Mucosa of gallbladder (tissue), 1 donor: ENCODE measurements around the gene CREBRF. TPM values are rescaled to one million over a fixed set of nuclear protein-coding genes. Genes with fewer than 3 reads are reported as not detected.
"Not testable (repeated sequence)": the region's sequence is repeated elsewhere in the genome, so short reads cannot be mapped to it uniquely, and the experiment has no call there.

Experiments
- DNase-seq: peaks from one replicate; pipeline ENCODE4 v3.0.0-alpha.2; 2020; ENCODE audit warnings: low spot score
- total RNA-seq: library from RNA; stranded (reverse); gene quantifications from one replicate; pipeline ENCODE4 v1.2.1, GENCODE V29; 2021
- donor health status: DM: no; HTN: no; CAD: no.

Gene CREBRF
- total RNA-seq, 1 donor from 2014 or later: 34.6 TPM

DNA sequence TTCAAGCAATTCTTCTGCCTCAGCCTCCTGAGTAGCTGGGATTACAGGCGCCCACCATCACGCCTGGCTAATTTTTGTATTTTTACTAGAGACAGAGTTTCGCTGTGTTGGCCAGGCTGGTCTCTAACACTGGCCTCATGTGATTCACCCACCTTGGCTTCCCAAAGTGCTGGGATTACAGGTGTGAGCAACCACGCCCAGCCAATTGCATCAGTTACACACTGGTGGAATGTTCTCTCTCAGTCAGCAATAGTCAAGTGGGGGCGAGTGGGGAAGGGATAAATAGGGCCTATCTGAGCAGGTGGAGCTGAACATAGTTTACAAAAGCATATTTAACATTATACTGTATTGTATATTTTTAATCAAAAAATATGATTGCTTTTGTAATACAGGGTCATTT lies 98.5 kb downstream of the CREBRF start:
- not testable (repeated sequence) for DNase-seq

DNA sequence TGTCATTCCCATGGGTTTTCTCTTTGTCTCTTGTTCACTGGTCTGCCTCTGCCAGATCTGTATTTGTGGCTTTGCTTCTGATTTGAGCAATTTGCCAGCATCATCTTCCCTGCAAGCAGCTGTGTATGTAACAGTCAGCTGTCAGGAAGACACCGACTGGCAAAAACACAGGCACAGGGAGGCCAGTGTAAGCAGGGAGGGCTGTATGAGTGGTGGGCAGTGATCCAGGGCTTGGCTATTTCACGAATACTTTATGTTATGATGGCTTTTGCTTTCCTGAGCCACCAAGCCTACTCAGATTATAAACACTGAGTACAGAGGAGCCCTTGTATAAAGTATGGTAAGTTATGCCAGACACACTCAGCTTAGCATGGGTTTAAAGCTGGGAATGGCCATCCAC lies 99.8 kb downstream of the CREBRF start:
- DNase-seq: no peak

DNA sequence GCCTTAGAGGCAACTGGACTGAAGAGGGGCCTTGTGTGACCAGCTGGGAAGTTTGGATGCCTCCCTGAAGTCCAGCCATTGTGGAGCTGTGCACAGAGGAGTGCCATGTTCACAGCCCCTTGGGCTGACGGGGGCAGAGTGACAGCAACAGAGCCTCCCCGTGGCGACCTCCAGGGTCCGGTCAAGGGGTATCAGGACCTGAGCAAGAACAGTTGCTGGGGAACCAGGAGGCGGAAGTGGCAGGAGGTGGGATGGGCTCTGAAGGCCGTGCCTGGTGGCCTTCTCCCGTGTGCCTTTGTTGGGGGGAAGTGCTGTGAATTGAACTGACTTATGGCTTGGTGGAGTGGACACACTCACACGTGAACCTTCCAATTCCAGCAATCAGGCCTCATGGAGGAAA lies 102.2 kb downstream of the CREBRF start:
- DNase-seq: no peak

DNA sequence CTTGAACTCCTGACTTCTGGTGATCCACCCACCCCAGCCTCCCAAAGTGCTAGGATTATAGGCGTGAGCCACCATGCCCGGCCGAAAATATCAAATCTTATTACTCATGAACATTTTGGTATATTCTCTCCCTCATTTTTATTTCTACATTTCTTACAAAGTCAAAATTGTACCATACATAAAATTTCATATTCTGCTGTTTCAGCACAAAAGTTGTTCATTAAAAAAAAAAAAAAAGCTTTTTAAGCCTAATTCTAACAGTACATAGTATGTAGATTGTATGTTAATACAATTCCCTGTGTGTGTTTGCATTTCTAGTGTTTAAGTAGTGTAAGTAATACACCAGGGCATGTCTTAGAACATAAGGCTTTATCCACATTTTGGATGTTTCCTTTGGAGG lies 103.1 kb downstream of the CREBRF start:
- no peak for DNase-seq

DNA sequence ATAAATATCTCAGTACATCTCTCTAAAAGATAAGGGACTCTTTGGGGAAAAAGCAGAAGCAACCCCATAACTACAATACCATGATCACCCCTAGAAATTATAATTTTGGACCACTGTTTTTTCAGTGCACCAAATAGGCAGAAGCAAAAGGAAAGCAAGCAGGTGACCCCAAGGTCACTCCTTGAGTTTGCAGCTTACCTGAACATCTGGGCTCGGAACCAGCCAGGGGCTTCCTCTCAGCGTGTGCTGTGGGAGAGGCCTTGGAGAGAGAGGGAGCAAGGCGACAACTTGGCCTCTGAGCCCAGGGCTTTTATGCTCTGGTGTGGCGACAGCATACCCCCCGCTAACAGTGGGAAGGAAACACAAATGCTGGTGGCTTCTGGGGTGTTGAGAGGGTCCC lies 105.0 kb downstream of the CREBRF start:
- no peak for DNase-seq

DNA sequence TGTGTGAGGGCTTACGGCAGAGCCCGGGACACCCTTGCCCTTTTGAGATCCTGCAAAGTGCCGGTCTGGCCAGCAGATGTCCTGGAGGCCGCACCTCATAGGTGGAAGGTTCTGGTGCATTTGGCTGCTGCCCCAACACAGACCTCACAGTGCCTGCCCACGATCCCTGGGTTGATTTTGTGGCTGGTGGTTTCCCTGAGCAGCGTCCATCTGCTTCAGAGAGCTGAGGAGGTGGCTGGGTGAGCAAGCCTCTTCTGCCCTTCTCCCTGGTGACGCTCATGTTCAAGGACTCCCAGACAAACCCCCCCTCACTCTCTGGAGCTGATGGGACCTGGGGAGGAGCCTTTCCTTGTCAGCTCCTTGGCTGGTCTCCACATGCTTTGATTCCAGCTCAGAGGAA lies 107.1 kb downstream of the CREBRF start:
- no peak for DNase-seq

DNA sequence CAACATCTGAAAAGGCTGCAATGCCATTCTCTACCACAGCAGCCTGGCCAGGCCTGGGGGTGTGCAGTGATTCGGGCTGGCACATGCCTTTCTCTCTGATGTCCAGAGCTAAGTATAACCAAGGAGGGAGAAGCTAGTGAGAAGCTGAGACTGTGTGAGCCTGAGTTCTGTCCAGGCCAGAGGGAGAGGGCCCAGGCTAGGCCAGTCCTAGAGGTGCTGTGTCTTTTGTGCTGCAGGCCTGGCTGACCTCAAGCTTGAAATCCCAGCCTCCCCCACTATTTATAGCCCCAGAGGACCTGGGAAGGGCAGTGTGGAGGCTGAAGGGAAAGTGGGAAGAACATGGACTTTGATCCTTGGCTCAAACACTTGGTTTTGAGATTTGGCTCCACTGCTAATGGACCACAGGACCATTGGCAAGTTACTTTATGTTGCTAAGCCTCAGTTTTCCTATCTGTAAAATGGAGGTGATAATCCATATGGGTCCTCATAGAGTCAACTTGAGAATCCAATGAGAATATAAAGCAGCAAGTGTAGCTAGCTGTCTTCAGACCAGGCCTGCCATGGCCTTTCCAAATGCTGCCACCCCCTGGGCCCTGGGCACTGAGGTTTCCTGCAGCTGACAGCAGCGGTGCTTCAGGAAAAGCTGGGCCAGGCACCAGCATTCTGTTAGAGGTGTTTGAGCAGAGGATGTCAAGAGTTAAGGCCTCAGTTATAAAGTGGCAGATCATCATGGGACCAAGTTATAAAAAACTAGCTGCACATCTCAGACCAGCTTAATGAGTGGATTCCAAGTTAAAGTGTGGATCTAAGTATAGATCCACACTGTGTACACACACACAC lies 109.2 kb downstream of the CREBRF start:
- no peak for DNase-seq

DNA sequence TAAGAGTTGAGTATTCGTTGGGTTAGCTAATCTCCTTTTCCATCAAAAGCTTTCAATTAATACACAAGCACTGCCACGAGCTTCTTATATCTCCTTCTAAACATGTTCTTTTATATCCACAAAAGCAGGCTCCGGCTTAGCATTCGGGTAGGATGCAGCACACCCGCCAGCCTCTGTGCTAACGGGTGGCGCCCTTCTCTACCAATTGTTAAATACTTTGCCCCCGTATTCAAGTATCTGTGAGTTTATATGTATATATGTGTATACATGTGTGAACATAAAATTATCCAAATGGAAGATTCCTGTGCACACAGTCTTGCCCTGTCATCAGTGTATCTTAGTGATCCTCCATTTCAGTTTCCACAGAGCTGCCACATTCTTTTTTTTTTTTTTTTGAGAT lies 116.0 kb downstream of the CREBRF start:
- no peak for DNase-seq

DNA sequence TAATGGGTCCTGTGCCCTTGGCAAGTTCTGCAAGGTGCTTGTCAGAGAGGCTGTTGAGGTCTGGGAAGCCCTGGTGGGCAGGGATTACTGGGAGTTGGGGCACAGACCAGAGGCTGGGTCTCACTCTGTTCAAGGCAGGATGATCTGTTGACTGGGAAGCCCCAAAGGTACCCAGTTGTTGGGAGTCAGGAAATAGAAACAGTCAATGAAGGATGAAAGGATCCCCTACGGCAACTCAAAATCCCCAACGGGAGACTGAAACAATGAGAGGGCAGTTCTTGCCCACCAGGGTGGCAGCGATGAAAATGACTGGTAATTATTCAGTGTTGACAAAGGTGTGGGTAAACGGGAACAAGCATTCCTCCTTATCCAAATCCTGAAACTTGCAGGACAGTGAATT lies 119.4 kb downstream of the CREBRF start:
- no peak for DNase-seq

DNA sequence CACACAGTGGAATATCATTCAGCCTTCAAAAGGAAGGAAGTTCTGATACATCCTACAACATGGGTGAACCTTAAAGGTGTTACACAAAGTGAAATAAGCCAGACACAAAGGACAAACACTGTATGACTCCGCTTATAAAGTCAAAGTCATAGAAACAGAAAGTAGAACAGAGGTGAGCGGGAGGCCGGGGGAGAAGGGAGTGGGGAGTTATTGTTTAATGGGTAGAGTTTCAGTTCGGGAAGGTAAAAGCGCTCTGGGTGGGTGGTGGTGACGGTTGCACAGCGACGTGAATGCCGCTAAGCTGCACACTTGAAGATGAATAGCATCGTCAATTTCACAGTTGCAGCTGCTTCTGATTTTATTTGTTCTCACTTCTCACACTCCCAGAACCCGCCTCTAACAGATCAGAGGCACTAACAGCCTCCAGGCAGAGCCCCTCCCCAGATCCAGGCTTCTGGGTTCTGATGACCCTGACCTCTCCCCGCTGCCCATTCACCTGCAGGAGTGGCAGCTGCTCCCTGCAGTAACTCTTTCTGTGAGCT lies 122.3 kb downstream of the CREBRF start:
- no peak for DNase-seq

DNA sequence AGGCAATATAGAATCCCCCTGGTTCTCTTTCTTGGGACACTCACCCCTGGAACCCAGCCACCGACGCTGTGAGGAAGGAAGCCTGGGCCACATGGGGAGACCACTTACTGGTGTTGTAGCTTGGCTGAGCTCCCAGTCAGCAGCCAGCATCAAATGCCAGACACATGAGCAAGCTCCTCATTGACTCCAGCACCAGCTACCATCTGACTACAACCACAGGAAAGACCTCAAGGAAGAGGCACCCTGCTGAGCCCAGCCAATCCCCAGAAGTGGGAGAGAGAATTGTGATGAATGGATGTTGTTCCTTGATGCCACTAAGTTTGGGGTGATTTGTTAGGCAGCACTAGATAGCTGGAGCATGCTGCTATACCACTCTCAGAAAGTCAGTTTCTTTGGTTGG lies 124.2 kb downstream of the CREBRF start:
- no peak for DNase-seq

DNA sequence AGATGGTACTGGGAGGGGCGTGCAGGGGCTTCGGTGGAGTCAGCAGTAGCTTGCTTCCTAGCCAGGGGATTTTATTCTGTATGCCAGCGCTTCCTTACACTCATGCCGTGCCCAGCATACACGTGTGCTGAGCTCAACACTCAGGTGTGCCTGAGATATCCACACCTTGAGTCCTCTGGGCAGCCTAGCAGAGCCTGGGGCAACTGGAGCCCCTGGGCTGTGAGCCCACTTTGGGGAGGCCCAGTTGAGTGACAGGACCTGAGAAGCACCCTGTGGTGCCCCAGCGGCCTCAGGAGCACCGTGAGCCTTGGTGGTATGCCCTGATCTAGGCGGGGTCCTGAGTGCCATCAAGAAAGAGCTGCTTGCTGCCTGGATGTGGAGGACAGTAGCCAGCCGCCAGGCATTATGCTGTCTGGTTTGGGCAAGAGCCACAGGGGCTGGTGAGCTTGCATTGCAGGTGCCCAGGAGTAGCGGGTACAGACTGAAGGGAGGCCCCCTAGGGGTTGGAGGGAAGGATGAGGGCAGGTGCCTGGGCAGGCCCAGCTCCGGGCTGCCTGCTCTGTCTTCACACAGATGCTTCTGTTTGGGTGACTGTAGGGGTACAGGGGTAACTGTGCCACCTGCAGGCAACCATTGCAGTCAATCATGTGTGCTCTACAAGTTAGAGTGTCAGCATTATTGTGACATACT lies 131.0 kb downstream of the CREBRF start:
- DNase-seq: no peak

DNA sequence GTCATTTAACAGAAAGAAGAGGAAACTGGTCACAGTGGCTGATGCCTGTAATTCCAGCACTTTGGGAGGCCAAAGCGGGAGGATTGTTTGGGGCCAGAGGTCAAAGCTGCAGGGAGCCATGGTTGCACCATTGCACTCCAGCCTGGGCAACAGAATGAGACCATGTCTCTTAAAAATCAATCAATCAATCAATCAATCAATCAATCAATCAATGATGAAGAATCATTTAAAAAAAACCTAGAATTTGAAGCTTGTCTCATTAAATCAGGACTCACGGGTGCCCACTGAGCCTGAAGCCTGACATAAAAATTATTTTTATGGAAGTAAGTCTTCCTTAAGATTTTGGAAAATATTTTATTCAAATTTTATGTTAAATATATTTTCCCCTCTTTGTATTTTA lies 132.1 kb downstream of the CREBRF start:
- no peak for DNase-seq

Other genes with a start within 250 kb of the CREBRF start
- 118 TPM for gene ERGIC1, start 222.1 kb upstream of the CREBRF start, total RNA-seq
- 26.0 TPM for gene RPL26L1, start 96.9 kb upstream of the CREBRF start, total RNA-seq
- 260 TPM for gene ATP6V0E1, start 72.6 kb upstream of the CREBRF start, total RNA-seq
- gene BNIP1, start 88.2 kb downstream of the CREBRF start, total RNA-seq: 13.5 TPM
- gene NKX2-5, start 178.9 kb downstream of the CREBRF start, total RNA-seq: not detected